Ovary (tissue), 3 donors: Measurements from ENCODE around the gene MAJIN.

Experiments used
- CTCF ChIP-seq, 3 donors: fragments of 450-650 bp in 2 of 3; fragments of 200-600 bp in 1 of 3; IDR thresholded peaks; one replicate each; pipeline versions ENCODE4 v1.5.1 to v1.8.0; 2016 to 2022; ENCODE audit warnings: antibody characterized with exemption in 3 of 3, mild to moderate bottlenecking in 1 of 3
- POLR2A ChIP-seq: fragments of 450-650 bp; IDR thresholded peaks from one replicate; pipeline ENCODE4 v1.6.1; 2017; ENCODE audit warnings: antibody characterized with exemption, mild to moderate bottlenecking, moderate library complexity
- donor health status: DM: no; HTN: no; CAD: no.

GRCh38 chr11:64909653-64910343, 62.1 kb downstream of the MAJIN start:
- TF ChIP-seq POLR2A: no peak
- no peak for TF ChIP-seq CTCF (IDR thresholded peaks at IDR 0.05)
